HCT116 (cell line): ENCODE measurements around the gene ADGRG1. TPM values are rescaled to one million over a fixed set of nuclear protein-coding genes. Genes with fewer than 3 reads are reported as not detected.

Experiments
- ATAC-seq: fragments of 200-7000 bp; cut with Tn5 transposase; 2 replicates; pipeline ENCODE4 v1.9.1; 2020; ENCODE audit warnings: mild to moderate bottlenecking, moderate library complexity
- BruUV-seq: library from RNA; stranded (reverse); fragments of 400-500 nt; replicated peaks from 2 replicates; lab custom pipeline; 2021; lab: Mats Ljungman, UMichigan
- CTCF ChIA-PET: fragments of 300-600 bp; sonication (Branson Sonifier 250); formaldehyde crosslinking; loops from one replicate; lab custom pipeline; 2021; ENCODE audit warnings: antibody characterized with exemption; lab: Charles Lee
- POLR2A ChIA-PET: fragments of 300-600, 350-600 bp; sonication (Branson Sonifier 250); formaldehyde crosslinking; loops from one replicate; lab custom pipeline; 2021; ENCODE audit warnings: antibody characterized with exemption; lab: Charles Lee
- RAD21 ChIA-PET, 2 experiments: fragments of 300-600 bp; sonication (Branson Sonifier 250); formaldehyde crosslinking; loops; one replicate each; lab custom pipeline; 2023; ENCODE audit warnings: low total read pairs in 2 of 2; ENCODE audit not compliant: uncharacterized antibody in 2 of 2, unreplicated experiment in 2 of 2, low non-redundant PET in 1 of 2; lab: Charles Lee
- DNase-seq: peaks from one replicate; pipeline ENCODE4 v3.0.0-alpha.2; 2010; ENCODE audit warnings: low read depth, low spot score
- H2AFZ ChIP-seq: fragments of 200-600 bp; shearing (Covaris generic), sonication (generic); 2 replicates; pipeline ENCODE4 v1.6.1; 2017; ENCODE audit warnings: low read depth, mixed run types, mixed read lengths, antibody characterized with exemption, low read length; ENCODE audit not compliant: poor library complexity, severe bottlenecking
- H3K27ac ChIP-seq: 2 replicates; pipeline ENCODE4 v1.5.1; 2012; ENCODE audit warnings: low read depth, low read length
- H3K27me3 ChIP-seq: fragments of 200-600 bp; sonication (generic); 2 replicates; pipeline ENCODE4 v1.6.1; 2016; ENCODE audit warnings: mixed run types, low read length, mixed read lengths; ENCODE audit not compliant: insufficient read depth
- H3K36me3 ChIP-seq, 2 experiments: fragments of 200-500 bp in 1 of 2; fragments of 200-600 bp in 1 of 2; sonication (Bioruptor generic) in 1 of 2; sonication (generic) in 1 of 2; 2 replicates each; pipeline versions ENCODE4 v1.5.1 to v1.6.1; 2014 to 2016; ENCODE audit warnings: low read length in 2 of 2, inconsistent platforms in 1 of 2, mixed read lengths in 1 of 2, mixed run types in 1 of 2; ENCODE audit not compliant: insufficient read depth in 2 of 2, control insufficient read depth in 1 of 2
- H3K4me1 ChIP-seq, 2 experiments: fragments of 200-600 bp in 1 of 2; sonication (generic) in 1 of 2; 2 replicates each; pipeline versions ENCODE4 v1.5.1 to v1.6.1; 2012 to 2017; ENCODE audit warnings: low read length in 2 of 2, inconsistent platforms in 1 of 2, mild to moderate bottlenecking in 1 of 2, mixed read lengths in 1 of 2, mixed run types in 1 of 2, moderate library complexity in 1 of 2; ENCODE audit not compliant: insufficient read depth in 2 of 2, control insufficient read depth in 1 of 2
- H3K4me2 ChIP-seq: fragments of 200-600 bp; sonication (generic); 2 replicates; pipeline ENCODE4 v1.6.1; 2017; ENCODE audit warnings: mixed run types, low read length, mixed read lengths
- H3K4me3 ChIP-seq, 2 experiments: fragments of 200-600 bp in 1 of 2; sonication (generic) in 1 of 2; replicated peaks in 1 of 2; 2 replicates each; pipeline ENCODE4 v1.5.1; 2011 to 2016; ENCODE audit warnings: low read length in 2 of 2, control low read depth in 1 of 2, low read depth in 1 of 2, mild to moderate bottlenecking in 1 of 2, mixed read lengths in 1 of 2, mixed run types in 1 of 2
- H3K79me2 ChIP-seq: fragments of 200-600 bp; sonication (generic); 2 replicates; pipeline ENCODE4 v1.6.1; 2017; ENCODE audit warnings: mild to moderate bottlenecking, mixed run types, low read length, moderate library complexity, mixed read lengths; ENCODE audit not compliant: insufficient read depth
- H3K9ac ChIP-seq: fragments of 200-600 bp; sonication (generic); 2 replicates; pipeline ENCODE4 v1.6.1; 2016; ENCODE audit warnings: low read length, mixed read lengths
- H3K9me2 ChIP-seq: fragments of 200-600 bp; sonication (generic), shearing (Covaris generic); 2 replicates; pipeline ENCODE4 v1.6.1; 2017; ENCODE audit warnings: mixed run types, mild to moderate bottlenecking, moderate library complexity; ENCODE audit not compliant: insufficient read depth
- H3K9me3 ChIP-seq, 2 experiments: fragments of 200-500 bp in 1 of 2; fragments of 200-600 bp in 1 of 2; sonication (Bioruptor generic) in 1 of 2; sonication (generic) in 1 of 2; 2 replicates each; pipeline ENCODE4 v1.6.1; 2014 to 2017; ENCODE audit warnings: low read length in 2 of 2, mixed read lengths in 2 of 2, inconsistent platforms in 1 of 2, low read depth in 1 of 2, mild to moderate bottlenecking in 1 of 2, mixed run types in 1 of 2, moderate library complexity in 1 of 2; ENCODE audit not compliant: control insufficient read depth in 1 of 2, insufficient read depth in 1 of 2
- H4K20me1 ChIP-seq: fragments of 200-600 bp; sonication (generic), shearing (Covaris generic); 2 replicates; pipeline ENCODE4 v1.6.1; 2017; ENCODE audit warnings: mixed run types, mild to moderate bottlenecking, moderate library complexity; ENCODE audit not compliant: insufficient read depth
- CEBPB ChIP-seq: IDR thresholded peaks from 2 replicates; pipeline ENCODE4 v1.6.1; 2012; ENCODE audit warnings: low read depth
- EGR1 ChIP-seq: IDR thresholded peaks from 2 replicates; pipeline ENCODE4 v1.6.1; 2012; ENCODE audit warnings: low read depth
- EZH2 ChIP-seq: fragments of 200-600 bp; sonication (generic); IDR thresholded peaks from 2 replicates; pipeline ENCODE4 v1.6.1; 2017; ENCODE audit warnings: antibody characterized with exemption, mixed run types
- JUND ChIP-seq: IDR thresholded peaks from 2 replicates; pipeline ENCODE4 v1.6.1; 2012
- POLR2A ChIP-seq: IDR thresholded peaks from 2 replicates; pipeline ENCODE4 v1.7.0; 2011; ENCODE audit warnings: borderline replicate concordance; ENCODE audit not compliant: insufficient read depth, insufficient read length; ENCODE audit errors: extremely low read depth
- RAD21 ChIP-seq: IDR thresholded peaks from 2 replicates; pipeline ENCODE4 v1.6.1; 2012; ENCODE audit warnings: low read depth, mild to moderate bottlenecking
- SP1 ChIP-seq: IDR thresholded peaks from 2 replicates; pipeline ENCODE4 v1.6.1; 2012; ENCODE audit warnings: low read depth
- TCF7L2 ChIP-seq: IDR thresholded peaks from 2 replicates; pipeline ENCODE4 v1.7.0; 2011; ENCODE audit warnings: borderline replicate concordance, inconsistent platforms; ENCODE audit not compliant: insufficient read depth, insufficient read length; ENCODE audit errors: extremely low read depth
- YY1 ChIP-seq: IDR thresholded peaks from 2 replicates; pipeline ENCODE4 v1.6.1; 2011; ENCODE audit warnings: low read length, low read depth, moderate library complexity, mild to moderate bottlenecking; ENCODE audit not compliant: insufficient replicate concordance; ENCODE audit errors: extremely low read depth
- ZNF274 ChIP-seq: fragments of 200-500 bp; sonication (Bioruptor generic); IDR thresholded peaks from 2 replicates; pipeline ENCODE4 v1.6.1; 2014; ENCODE audit warnings: mild to moderate bottlenecking, low read depth, low read length, inconsistent platforms
- intact Hi-C: fragments of 100-400 bp; cut with micrococcal nuclease; formaldehyde crosslinking; loops from 2 replicates; pipeline ENCODE4 v1.10.0; 2022
- total RNA-seq: library from RNA; stranded (reverse); gene quantifications from one replicate; pipeline ENCODE4 v1.2.1, GENCODE V29; 2021; ENCODE audit not compliant: unreplicated experiment
- TF ChIP-seq, protein P1 (sequence below), 3 experiments: fragments of 200-600 bp in 1 of 3; sonication (generic) in 1 of 3; IDR thresholded peaks in 2 of 3; conservative IDR thresholded peaks in 1 of 3; 2 replicates each; pipeline ENCODE4 v1.5.1; 2012 to 2017; ENCODE audit warnings: low read depth in 2 of 3, low read length in 2 of 3, antibody characterized with exemption in 1 of 3, borderline replicate concordance in 1 of 3, control low read depth in 1 of 3, mild to moderate bottlenecking in 1 of 3, mixed read lengths in 1 of 3, mixed run types in 1 of 3, moderate library complexity in 1 of 3; ENCODE audit not compliant: insufficient read depth in 1 of 3
- TF ChIP-seq, protein P2 (sequence below): IDR thresholded peaks from 2 replicates; pipeline ENCODE4 v1.6.1; 2012
- TF ChIP-seq, protein P3 (sequence below): IDR thresholded peaks from 2 replicates; pipeline ENCODE4 v1.6.1; 2011; ENCODE audit warnings: mild to moderate bottlenecking, low read length, moderate library complexity; ENCODE audit not compliant: insufficient replicate concordance; ENCODE audit errors: extremely low read depth
- TF ChIP-seq, protein P4 (sequence below): IDR thresholded peaks from 2 replicates; pipeline ENCODE4 v1.6.1; 2012

Gene ADGRG1
- total RNA-seq, 1 experiment from 2014 or later, result 36.4 TPM

- POLR2A ChIA-PET, result no interaction called here
- RAD21 ChIA-PET, result no interaction called here
- Histone ChIP-seq H2AFZ (no peak overlapping the region), H3K27ac (no peak overlapping the region), H3K9me2 (no peaks in the 10 kb centered on the region), H3K4me3 (no peak overlapping the region), H3K79me2 (no peaks in the 10 kb centered on the region), H3K36me3 (no peaks in the 10 kb centered on the region), H3K4me1 (no peaks in the 10 kb centered on the region), H3K9ac (no peak overlapping the region), H3K9me3 (no peaks in the 10 kb centered on the region), H3K27me3 (no peaks in the 10 kb centered on the region), H4K20me1 (no peaks in the 10 kb centered on the region), H3K4me2 (no peak overlapping the region)
- intact Hi-C loops, result no loop called here
- no peak for ATAC-seq
- TF ChIP-seq ZNF274 (no peak), EZH2 (no peak), CEBPB (no peak), RAD21 (no peak), JUND (no peak), YY1 (no peak), SP1 (no peak), EGR1 (no peak), POLR2A (no peak), TCF7L2 (no peak)
- TF ChIP-seq, protein P1, sequence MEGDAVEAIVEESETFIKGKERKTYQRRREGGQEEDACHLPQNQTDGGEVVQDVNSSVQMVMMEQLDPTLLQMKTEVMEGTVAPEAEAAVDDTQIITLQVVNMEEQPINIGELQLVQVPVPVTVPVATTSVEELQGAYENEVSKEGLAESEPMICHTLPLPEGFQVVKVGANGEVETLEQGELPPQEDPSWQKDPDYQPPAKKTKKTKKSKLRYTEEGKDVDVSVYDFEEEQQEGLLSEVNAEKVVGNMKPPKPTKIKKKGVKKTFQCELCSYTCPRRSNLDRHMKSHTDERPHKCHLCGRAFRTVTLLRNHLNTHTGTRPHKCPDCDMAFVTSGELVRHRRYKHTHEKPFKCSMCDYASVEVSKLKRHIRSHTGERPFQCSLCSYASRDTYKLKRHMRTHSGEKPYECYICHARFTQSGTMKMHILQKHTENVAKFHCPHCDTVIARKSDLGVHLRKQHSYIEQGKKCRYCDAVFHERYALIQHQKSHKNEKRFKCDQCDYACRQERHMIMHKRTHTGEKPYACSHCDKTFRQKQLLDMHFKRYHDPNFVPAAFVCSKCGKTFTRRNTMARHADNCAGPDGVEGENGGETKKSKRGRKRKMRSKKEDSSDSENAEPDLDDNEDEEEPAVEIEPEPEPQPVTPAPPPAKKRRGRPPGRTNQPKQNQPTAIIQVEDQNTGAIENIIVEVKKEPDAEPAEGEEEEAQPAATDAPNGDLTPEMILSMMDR (IDR thresholded peaks at IDR 0.05 in 2 of 3, conservative IDR thresholded peaks at IDR 0.05 in 1 of 3; ENCODE audit: borderline replicate concordance in 1 of 3, insufficient read depth in 1 of 3, low read depth in 2 of 3, low read length in 2 of 3), result no peak
- TF ChIP-seq, protein P2, sequence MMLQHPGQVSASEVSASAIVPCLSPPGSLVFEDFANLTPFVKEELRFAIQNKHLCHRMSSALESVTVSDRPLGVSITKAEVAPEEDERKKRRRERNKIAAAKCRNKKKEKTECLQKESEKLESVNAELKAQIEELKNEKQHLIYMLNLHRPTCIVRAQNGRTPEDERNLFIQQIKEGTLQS, result no peak
- TF ChIP-seq, protein P3, sequence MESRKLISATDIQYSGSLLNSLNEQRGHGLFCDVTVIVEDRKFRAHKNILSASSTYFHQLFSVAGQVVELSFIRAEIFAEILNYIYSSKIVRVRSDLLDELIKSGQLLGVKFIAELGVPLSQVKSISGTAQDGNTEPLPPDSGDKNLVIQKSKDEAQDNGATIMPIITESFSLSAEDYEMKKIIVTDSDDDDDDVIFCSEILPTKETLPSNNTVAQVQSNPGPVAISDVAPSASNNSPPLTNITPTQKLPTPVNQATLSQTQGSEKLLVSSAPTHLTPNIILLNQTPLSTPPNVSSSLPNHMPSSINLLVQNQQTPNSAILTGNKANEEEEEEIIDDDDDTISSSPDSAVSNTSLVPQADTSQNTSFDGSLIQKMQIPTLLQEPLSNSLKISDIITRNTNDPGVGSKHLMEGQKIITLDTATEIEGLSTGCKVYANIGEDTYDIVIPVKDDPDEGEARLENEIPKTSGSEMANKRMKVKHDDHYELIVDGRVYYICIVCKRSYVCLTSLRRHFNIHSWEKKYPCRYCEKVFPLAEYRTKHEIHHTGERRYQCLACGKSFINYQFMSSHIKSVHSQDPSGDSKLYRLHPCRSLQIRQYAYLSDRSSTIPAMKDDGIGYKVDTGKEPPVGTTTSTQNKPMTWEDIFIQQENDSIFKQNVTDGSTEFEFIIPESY, result no peak
- TF ChIP-seq, protein P4, sequence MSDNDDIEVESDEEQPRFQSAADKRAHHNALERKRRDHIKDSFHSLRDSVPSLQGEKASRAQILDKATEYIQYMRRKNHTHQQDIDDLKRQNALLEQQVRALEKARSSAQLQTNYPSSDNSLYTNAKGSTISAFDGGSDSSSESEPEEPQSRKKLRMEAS, result no peak
- CTCF ChIA-PET, result no interaction called here
- no peak for DNase-seq
- BruUV-seq, result no TSS peak
Measured at GRCh38 chr16:57685633-57686032, 57.2 kb downstream of the ADGRG1 start.
